Subcutaneous adipose tissue (tissue), 4 donors: ENCODE measurements around the gene C8G. TPM values are rescaled to one million over a fixed set of nuclear protein-coding genes. Genes with fewer than 3 reads are reported as not detected.

Experiments
- total RNA-seq, 4 donors: library from RNA; depleted of rRNA; stranded (reverse); fragments of >200 nt; gene quantifications; one replicate each; pipeline ENCODE4 v1.1.0, GENCODE V29; 2016
- TF ChIP-seq, protein P1 (sequence below): fragments of 450-650 bp; IDR thresholded peaks from one replicate; pipeline ENCODE4 v1.5.1; 2016; ENCODE audit warnings: low read depth, mild to moderate bottlenecking, control low read depth, antibody characterized with exemption, moderate library complexity

Gene C8G
- total RNA-seq, 4 donors from 2014 or later = 2.6 TPM; not detected in 3

GRCh38 chr9:136942881-136943230 is 2.2 kb upstream of the C8G start:
- TF ChIP-seq, protein P1, sequence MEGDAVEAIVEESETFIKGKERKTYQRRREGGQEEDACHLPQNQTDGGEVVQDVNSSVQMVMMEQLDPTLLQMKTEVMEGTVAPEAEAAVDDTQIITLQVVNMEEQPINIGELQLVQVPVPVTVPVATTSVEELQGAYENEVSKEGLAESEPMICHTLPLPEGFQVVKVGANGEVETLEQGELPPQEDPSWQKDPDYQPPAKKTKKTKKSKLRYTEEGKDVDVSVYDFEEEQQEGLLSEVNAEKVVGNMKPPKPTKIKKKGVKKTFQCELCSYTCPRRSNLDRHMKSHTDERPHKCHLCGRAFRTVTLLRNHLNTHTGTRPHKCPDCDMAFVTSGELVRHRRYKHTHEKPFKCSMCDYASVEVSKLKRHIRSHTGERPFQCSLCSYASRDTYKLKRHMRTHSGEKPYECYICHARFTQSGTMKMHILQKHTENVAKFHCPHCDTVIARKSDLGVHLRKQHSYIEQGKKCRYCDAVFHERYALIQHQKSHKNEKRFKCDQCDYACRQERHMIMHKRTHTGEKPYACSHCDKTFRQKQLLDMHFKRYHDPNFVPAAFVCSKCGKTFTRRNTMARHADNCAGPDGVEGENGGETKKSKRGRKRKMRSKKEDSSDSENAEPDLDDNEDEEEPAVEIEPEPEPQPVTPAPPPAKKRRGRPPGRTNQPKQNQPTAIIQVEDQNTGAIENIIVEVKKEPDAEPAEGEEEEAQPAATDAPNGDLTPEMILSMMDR = no peak

- TF ChIP-seq, protein P1 = no peak
Observed at GRCh38 chr9:136943291-136944211, 1.5 kb upstream of the C8G start.

GRCh38 chr9:136944212-136944518 is 878 bp upstream of the C8G start:
- TF ChIP-seq, protein P1 = no peak

- TF ChIP-seq, protein P1 = no peak
Observed at GRCh38 chr9:136945333-136946227, 537 bp downstream of the C8G start.

DNA sequence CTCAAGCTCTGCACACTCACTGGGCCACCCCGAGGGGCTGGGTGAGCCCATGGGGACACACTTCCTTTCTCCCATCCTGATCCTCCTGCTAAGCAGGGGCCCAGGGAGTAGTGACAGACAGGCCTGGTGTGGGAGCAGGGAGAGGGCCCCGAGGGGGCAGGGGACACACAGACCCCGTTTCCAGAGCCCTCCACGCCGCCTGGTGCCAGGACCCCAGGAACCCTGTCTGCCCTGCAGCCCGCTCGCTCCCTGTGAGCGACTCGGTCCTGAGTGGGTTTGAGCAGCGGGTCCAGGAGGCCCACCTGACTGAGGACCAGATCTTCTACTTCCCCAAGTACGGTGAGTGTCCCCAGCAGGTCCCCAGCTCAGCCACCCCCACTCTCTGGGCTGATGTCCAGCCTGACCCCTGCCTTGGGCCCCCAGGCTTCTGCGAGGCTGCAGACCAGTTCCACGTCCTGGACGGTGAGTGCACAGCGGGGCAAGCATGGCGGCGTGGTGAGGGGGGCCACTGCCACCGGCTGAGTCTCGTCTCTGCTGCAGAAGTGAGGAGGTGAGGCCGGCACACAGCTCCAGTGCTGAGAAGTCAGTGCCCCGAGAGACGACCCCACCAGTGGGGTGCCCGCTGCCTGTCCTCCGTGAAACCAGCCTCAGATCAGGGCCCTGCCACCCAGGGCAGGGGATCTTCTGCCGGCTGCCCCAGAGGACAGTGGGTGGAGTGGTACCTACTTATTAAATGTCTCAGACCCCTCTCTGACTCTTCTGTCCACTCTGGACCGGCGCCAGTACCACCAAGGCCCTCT is 1.4 kb downstream of the C8G start:
- TF ChIP-seq, protein P1 = no peak

- TF ChIP-seq, protein P1 = no peak
Observed at GRCh38 chr9:136947028-136947891, 2.2 kb downstream of the C8G start.
